Subcutaneous adipose tissue (tissue), 4 donors: ENCODE data around the gene PLEKHG5. TPM values are rescaled to one million over a fixed set of nuclear protein-coding genes. Genes with fewer than 3 reads are reported as not detected.

Experiments
- total RNA-seq, 4 donors: library from RNA; depleted of rRNA; stranded (reverse); fragments of >200 nt; gene quantifications; one replicate each; pipeline ENCODE4 v1.1.0, GENCODE V29; 2016
- TF ChIP-seq, protein P1 (sequence below): fragments of 450-650 bp; IDR thresholded peaks from one replicate; pipeline ENCODE4 v1.5.1; 2016; ENCODE audit warnings: low read depth, mild to moderate bottlenecking, control low read depth, antibody characterized with exemption, moderate library complexity

Gene PLEKHG5
- total RNA-seq, 4 donors from 2014 or later, result 2.4 to 15.4 (median 3.6) TPM

DNA sequence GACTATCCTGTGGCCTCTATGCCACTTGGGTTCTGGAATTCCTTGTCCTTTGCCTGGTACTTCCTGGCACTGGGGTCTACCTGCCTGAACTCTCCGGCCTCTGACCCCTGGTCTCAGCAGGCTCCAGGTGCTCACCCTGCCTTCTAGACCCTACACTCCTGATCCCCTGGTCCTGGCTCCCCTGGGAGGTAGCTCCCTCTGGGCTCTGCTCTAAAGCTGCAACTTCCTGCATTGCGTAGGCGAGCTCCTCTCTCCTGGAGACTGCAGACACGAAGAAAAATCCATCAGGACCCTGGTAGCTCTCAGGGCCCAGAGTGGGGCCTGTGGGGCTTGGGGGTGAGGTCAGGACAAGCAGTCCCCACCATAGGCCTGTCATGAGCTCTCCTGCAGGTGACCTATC is 7.8 kb upstream of the PLEKHG5 start:
- TF ChIP-seq, protein P1, sequence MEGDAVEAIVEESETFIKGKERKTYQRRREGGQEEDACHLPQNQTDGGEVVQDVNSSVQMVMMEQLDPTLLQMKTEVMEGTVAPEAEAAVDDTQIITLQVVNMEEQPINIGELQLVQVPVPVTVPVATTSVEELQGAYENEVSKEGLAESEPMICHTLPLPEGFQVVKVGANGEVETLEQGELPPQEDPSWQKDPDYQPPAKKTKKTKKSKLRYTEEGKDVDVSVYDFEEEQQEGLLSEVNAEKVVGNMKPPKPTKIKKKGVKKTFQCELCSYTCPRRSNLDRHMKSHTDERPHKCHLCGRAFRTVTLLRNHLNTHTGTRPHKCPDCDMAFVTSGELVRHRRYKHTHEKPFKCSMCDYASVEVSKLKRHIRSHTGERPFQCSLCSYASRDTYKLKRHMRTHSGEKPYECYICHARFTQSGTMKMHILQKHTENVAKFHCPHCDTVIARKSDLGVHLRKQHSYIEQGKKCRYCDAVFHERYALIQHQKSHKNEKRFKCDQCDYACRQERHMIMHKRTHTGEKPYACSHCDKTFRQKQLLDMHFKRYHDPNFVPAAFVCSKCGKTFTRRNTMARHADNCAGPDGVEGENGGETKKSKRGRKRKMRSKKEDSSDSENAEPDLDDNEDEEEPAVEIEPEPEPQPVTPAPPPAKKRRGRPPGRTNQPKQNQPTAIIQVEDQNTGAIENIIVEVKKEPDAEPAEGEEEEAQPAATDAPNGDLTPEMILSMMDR, result no peak

DNA sequence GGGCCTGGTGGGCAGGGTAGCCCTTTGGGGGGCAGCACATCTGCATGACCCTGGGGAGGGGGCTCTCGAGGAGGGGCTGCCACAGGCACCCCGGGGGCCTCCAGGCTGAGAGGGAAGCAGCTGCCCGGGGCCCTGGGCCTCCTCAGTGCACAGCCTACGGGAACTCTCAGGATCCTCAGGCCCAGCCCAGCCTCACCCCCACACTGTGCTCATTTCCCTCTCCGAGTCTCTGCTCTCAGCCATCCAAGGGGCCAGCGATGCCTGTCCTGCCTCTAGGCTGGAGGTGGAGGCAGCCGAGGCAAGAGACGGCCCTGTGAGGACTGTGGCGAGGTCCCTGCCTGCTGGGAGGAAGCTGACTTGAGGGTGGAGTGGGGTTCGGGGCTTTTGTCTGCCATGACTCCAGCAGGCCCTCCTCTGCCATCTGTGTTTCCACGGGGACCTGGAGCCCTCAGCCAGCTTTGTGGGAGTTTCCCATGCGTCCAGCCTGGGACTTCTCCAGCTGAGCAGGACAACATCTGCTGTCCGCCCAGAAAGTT is 7.2 kb upstream of the PLEKHG5 start:
- TF ChIP-seq, protein P1, result no peak

DNA sequence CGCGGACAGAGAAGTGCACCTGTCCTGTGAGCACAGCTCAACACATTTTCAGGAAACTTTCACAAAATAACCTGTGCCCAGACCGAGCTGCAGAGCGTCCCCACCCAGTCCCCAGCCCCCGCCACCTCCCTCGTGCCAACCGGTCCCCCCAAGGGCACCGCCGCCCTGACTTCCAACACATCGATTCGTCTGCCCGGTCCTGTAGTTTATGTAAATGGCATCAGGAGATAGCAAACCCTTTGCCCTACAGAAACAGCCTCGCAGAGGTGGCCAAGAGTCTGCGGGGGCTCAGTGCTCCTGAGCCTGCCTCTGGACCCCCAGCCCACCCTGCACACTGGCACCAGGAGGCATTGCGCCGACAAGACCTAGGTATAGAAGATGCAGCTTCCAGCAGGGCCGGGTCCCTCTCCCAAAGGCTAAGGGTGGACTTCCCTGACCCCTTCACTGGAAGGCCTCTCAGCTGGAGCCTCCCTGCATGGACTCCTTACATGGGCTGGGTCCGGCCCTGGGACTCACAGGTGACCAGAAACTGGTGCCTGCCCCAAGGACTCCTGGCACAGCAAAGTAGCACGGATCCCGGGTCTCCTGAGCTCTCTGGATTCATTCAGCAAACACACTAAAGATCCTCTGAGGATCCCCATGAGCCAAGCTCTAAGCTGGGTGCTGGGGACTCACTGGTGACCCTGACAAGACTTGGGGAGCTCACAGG is 6.6 kb upstream of the PLEKHG5 start:
- TF ChIP-seq, protein P1, result no peak

GRCh38 chr1:6497215-6497866 is 5.9 kb upstream of the PLEKHG5 start:
- TF ChIP-seq, protein P1, result no peak

GRCh38 chr1:6496890-6497214 is 5.4 kb upstream of the PLEKHG5 start:
- TF ChIP-seq, protein P1, result no peak

DNA sequence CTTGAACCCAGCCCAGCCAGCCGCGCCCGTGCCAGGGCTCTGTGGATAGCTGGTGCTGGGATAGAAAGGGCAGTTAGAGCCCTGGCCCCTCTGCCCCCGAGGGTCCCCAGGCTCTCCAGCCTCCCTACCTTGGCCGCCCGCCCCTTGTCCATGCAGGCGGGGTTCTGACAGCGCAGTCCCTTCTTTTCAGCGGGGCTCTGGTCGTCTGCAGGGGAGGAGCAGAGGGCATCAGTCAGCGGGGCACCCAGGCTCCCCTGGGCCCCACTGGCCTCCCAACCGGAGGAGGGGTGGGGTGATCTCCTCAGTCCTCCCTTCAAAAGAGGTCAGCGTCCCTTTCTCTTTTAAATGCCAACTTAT is 4.9 kb upstream of the PLEKHG5 start:
- TF ChIP-seq, protein P1, result no peak

DNA sequence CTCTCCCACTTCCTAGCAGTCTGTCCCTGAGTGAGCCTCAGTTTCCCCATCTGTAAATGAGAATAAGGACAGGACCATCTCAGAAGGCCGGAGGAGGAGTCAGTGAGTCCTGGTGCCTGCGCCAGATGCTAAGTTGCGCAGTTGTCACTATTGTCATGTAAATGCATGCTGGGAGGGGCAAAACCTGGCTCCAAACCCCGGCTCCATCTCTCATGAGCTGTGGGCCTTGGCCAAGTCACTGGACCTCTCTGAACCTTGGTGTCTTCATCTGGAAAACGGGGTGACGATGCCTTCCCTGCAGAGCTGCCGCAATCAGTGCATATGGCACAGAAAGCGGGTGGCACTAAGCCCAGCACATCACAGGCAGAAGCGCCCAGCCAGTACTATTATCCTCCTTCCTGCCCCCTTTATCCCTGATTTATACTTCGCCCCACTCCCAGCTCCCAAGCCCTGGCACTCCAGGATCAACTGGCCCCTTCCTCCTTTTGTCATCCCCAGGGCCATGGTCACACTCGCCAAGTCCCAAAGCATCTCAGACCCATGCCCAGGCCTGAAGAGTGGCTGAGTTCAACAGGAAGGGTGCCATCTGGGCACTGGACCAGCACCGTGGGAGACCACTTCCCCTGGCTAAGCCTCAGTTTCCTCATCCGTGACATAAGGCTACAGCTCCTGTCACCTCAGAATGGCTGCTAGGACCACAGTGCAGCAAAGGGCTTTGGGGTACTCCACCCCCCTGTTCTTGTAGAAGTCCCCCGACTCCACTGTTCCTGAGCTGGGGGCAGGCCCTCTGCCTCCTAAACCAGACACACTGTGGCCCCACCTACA is 4.3 kb upstream of the PLEKHG5 start:
- TF ChIP-seq, protein P1, result no peak
